Stimulated activated CD4-positive, alpha-beta T cell treated with anti-CD3 and anti-CD28 coated beads, TNF-alpha, amount 100 ng/mL, for 1 hour (primary cell): ENCODE results near the gene UBE2O.
A peak's percentile ranks its signal among the peaks of the same experiment; 100 is the strongest.
"Not testable (repeated sequence)": the region's sequence is repeated elsewhere in the genome, so short reads cannot be mapped to it uniquely, and the experiment has no call there.

Source experiments
- DNase-seq, 3 donors: peaks; one replicate each; pipeline ENCODE4 v3.0.0-alpha.2; 2020; ENCODE audit warnings: low read depth in 3 of 3, low spot score in 1 of 3

The UBE2O gene

DNA sequence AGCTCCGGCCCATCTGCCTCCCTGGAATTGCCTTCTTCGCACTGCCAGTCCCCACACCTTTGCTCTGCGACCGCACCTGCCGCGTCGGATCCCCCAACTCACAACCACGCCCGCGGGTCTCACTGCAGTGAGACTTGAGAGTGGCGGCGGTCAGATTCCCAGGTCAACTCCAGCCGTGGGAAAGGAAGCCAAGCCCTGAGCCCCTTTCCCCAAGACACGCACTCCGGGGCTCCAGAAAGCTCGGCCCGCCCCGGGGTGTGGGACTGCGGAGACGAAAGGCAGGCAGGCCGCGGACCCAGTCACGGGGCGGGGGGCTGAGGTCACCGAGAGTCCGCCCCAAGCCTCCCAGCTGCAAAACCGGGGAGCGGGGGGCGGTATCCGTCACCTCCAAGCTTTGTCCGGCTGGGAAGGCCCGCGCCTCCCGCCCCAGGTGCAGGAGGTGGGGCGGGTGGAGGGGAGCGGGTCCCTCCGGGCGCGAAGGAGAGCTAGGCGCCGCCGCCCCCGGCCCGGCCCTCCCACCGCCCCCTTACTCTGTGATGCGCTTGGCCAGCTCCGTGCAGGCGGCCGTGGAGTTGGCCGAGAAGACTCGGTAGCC lies 99.9 kb downstream of the UBE2O start:
- DNase-seq = peak in 1 of 3 donors; percentile 4

GRCh38 chr17:76351526-76352071 lies 101.4 kb downstream of the UBE2O start:
- DNase-seq = no peak

GRCh38 chr17:76350463-76350862 lies 102.5 kb downstream of the UBE2O start:
- DNase-seq = no peak

- DNase-seq = not testable (repeated sequence)
These were observed 106.0 kb downstream of the UBE2O start for GRCh38 chr17:76346936-76347335.

GRCh38 chr17:76345377-76345974 lies 107.5 kb downstream of the UBE2O start:
- no peak for DNase-seq

GRCh38 chr17:76343106-76343505 lies 109.8 kb downstream of the UBE2O start:
- no peak for DNase-seq

GRCh38 chr17:76341301-76341700 lies 111.7 kb downstream of the UBE2O start:
- no peak for DNase-seq
